Myocyte (in vitro differentiated cells): ENCODE measurements around the gene EIF4E1B. TPM values are rescaled to one million over a fixed set of nuclear protein-coding genes. Genes with fewer than 3 reads are reported as not detected.
A peak's percentile ranks its signal among the peaks of the same experiment; 100 is the strongest.
"Not testable (repeated sequence)": the region's sequence is repeated elsewhere in the genome, so short reads cannot be mapped to it uniquely, and the experiment has no call there.

Experiments
- DNase-seq: peaks from one replicate; pipeline ENCODE4 v3.0.0-alpha.2; 2012; ENCODE audit warnings: low read depth
- polyA plus RNA-seq: library from polyadenylated mRNA; unstranded; fragments of >200 nt; gene quantifications from one replicate; pipeline ENCODE4 v1.2.1, GENCODE V29; 2012; ENCODE audit warnings: missing spikeins
- total RNA-seq: library from RNA; depleted of rRNA; stranded (reverse); fragments of >200 nt; gene quantifications from 2 replicates; pipeline ENCODE4 v1.2.3, GENCODE V29; 2014

EIF4E1B gene
- not detected in 2 replicates for total RNA-seq
- not detected for polyA plus RNA-seq

GRCh38 chr5:176629853-176630680 lies at the start of gene EIF4E1B, which contains the start of gene SNCB:
Gene EIF4E1B, plus strand, starts transcription at chr5:176630675. Its CDS starts 12,113 bp downstream, at chr5:176642788.
Gene SNCB, minus strand, starts transcription at chr5:176630534. Its CDS starts 880 bp downstream, at chr5:176629654.
- peak; percentile 48 for DNase-seq

- DNase-seq = no peak
These were observed 49.1 kb upstream of the EIF4E1B start for GRCh38 chr5:176581361-176581760.

- DNase-seq = no peak
These were observed 47.4 kb upstream of the EIF4E1B start for GRCh38 chr5:176583076-176583475.

GRCh38 chr5:176587398-176587797 lies 43.1 kb upstream of the EIF4E1B start:
- peak; percentile 37 for DNase-seq

GRCh38 chr5:176588297-176588696 lies 42.2 kb upstream of the EIF4E1B start:
- DNase-seq = no peak

- no peak for DNase-seq
These were observed 41.3 kb upstream of the EIF4E1B start for GRCh38 chr5:176589039-176589769.

- peak; percentile 29 for DNase-seq
These were observed 40.3 kb upstream of the EIF4E1B start for GRCh38 chr5:176590035-176590717.

- DNase-seq = not testable (repeated sequence)
These were observed 38.8 kb upstream of the EIF4E1B start for GRCh38 chr5:176591667-176592066.

- no peak for DNase-seq
These were observed 37.9 kb upstream of the EIF4E1B start for GRCh38 chr5:176592573-176592972.

- no peak for DNase-seq
These were observed 37.1 kb upstream of the EIF4E1B start for GRCh38 chr5:176593273-176593869.

GRCh38 chr5:176594554-176594953 lies 35.9 kb upstream of the EIF4E1B start:
- DNase-seq = no peak

GRCh38 chr5:176595386-176595943 lies 35.0 kb upstream of the EIF4E1B start:
- no peak for DNase-seq

GRCh38 chr5:176596069-176596644 lies 34.3 kb upstream of the EIF4E1B start:
- DNase-seq = no peak

GRCh38 chr5:176596689-176597416 lies 33.6 kb upstream of the EIF4E1B start:
- no peak for DNase-seq

- no peak for DNase-seq
These were observed 32.8 kb upstream of the EIF4E1B start for GRCh38 chr5:176597417-176598389.

- DNase-seq = peak; percentile 35
These were observed 30.6 kb upstream of the EIF4E1B start for GRCh38 chr5:176599749-176600430.

- no peak for DNase-seq
These were observed 28.5 kb upstream of the EIF4E1B start for GRCh38 chr5:176601901-176602482.

- no peak for DNase-seq
These were observed 27.4 kb upstream of the EIF4E1B start for GRCh38 chr5:176603091-176603490.
